ENCODE measurements around the gene ABCC3.

Gene ABCC3

DNA sequence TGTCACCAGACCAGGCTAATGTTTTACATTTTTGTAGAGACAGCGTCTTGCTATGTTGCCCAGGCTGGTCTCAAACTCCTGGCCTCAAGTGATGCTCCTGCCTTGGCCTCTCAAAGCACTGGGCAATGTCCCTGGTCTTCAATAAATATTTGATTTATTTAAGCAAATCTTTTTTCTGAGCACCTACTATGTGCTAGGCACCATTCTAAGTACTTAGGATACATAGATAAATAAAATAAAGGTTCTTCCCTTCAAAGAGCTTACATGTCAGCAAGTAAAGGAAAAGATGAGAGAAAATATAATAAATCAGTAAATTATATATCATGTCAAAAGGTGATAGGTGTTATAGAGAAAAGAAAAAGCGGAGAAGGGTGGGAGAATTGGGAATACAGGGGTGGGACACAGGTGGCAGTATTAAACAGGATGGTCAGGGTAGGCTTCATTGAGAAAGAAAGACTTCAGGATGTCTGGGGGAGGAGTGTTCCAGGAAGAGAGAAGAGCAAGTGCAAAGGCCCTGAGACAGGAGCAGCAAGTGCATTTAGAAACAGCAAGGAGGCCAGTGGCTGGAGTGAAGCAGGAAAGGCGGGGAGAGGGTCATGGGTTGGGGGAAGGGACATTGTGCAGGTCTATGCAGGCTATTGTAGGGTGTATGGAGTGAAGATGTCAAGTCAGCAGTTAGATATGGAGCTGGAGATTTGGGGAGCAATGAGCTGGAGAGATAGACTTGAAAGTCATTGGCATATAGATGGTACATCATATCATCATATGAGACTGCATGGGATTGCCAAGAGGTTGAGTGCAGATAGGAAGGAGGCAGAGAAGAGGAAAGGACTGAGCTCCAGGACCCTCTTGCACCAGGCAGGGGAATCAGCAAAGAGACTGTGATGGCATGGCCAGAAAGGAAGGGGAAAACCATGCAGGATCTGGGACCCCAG lies 11.3 kb downstream of the ABCC3 start:
- DNase-seq = no peak

DNA sequence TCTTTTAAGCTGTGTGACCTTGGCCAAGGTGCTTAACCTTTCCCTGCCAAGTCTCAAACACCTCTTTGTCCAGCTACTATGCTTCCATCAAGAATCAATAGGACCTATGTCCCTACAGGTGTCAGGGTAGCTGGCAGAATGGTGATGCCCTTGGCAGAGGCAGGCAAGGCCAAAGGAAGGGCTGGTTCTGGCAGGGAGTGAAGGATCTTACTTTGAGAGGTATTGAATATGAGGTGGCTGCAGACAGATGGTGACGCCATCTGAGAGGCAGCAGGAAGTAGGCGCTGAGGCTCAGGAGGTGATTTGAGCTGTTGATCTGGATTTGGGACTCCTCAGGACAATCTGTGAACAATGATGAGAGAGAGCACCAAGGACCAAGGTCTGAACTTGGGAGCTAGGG lies 12.5 kb downstream of the ABCC3 start:
- no peak for DNase-seq

DNA sequence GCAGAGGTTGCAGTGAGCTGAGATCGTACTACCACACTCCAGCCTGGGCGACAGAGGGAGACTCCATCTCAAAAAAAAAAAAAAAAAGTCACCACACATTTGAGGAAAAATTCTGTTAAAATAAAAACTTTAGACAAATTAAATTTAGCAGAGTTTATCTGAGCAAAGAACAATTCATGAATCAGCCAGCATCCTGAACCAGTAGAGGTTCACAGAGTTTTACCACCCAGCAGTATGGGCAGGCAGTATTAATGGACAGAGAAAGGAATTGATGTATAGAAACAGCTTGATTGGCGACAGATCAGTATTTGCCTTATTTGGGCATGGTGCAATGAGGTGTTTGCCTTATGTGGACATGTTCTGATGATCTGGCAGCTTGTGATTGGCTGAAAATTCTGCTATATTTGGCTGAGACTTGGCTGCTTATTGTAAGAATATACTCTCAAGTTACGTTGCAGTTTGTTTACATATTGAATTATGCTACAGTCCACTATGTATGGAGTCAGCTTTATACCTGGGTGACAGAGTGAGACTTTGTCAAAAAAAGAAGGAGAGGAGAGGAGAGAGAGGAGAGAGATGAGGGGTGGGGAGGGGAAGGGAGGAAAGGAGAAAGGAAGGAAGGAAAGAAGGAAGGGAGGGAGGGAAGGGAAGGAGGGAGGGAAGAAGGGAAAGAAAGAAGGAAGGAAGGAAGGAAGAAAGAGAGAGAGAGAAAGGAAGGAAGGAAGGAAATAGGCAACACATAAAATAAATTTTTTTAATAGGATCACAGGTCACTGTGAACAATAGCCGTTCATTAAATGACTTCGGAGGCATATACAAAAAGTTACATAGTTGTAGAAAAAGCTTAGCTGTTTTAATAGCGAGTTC lies 14.6 kb downstream of the ABCC3 start:
- no peak for DNase-seq

DNA sequence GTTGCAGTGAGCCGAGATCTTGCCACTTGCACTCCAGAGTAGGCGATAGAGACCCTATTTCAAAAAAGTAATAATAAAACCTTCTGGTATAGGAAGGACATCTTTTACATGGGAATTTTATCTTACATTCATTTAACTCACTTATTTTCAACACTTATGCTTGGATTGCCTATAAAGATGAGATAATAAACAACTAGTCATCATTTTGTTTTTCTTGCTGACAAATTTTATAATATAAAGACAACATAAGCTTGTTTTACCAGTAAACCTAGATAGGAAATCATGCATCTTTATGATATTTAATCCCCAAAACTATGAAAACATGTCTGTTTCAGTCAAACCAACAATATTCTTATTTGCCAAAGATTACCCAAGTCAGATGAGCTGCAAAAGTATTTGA lies 17.0 kb downstream of the ABCC3 start:
- DNase-seq = no peak

DNA sequence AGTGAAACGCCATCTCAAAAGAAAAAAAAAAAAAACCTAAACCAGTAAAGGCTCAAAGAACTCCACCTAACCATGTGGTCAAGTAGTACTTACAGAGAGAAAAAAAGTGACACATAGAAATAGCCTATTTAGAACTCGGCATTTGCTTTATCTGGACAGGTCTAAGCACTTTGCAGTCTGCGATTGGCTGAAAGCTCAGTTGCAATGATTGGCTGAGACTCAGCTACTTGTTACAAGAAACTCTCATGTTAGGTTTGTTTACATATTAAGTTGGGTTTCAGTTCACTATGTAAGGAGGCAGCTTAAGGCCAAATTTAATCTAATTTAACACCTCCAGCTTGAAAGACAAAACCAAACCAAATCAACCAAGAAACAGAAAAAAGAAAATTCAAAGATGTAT lies 19.1 kb downstream of the ABCC3 start:
- DNase-seq = no peak

DNA sequence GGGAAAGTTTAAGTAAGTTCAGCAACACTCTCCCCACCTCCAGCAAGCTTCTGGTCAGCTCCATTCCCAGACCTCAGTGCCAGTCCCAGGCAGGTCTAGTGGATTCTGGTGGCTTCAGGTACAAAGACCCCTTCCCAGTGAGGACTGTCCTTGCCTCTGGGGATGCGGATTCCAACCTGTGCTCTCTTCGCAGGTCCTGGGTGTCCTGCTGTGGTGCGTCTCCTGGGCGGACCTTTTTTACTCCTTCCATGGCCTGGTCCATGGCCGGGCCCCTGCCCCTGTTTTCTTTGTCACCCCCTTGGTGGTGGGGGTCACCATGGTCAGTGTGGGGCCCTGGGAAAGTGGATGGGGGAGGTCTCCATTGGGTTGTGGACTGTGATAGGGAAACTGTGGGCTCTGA lies 21.8 kb downstream of the ABCC3 start:
- no peak for DNase-seq

DNA sequence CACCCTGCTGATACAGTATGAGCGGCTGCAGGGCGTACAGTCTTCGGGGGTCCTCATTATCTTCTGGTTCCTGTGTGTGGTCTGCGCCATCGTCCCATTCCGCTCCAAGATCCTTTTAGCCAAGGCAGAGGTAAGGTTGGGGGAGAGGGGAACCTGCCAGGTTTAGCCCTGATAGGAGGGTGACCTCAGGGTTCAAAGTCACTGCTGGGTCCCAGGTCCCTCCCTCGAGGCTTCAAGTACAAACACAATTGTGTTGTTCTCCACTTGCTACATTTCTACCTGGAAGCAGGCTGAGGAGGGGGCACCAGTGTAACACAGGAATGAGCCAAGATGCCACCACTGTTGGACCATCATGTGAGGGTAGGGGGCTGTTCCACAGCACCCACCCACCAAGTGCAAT lies 22.4 kb downstream of the ABCC3 start:
- DNase-seq = no peak

DNA sequence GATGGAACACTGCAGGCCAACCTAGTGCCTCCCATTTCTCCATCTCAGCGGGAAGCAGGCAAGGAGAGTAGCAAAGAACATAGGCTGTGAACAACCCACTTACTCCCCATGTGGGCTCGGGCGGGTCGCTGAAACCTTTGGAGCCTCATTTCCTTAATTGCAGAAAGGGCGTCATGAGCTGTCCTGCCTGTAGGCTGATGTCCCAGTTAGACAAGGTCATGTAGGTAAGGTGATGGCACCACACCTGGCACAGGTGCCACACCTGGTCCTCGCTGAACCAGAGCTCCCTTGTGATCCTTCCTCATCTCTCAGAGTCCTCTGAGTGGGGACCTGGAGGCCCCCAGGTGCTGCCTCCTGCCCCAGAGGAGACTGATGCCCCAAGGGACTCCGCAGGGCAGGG lies 22.9 kb downstream of the ABCC3 start:
- DNase-seq = no peak

DNA sequence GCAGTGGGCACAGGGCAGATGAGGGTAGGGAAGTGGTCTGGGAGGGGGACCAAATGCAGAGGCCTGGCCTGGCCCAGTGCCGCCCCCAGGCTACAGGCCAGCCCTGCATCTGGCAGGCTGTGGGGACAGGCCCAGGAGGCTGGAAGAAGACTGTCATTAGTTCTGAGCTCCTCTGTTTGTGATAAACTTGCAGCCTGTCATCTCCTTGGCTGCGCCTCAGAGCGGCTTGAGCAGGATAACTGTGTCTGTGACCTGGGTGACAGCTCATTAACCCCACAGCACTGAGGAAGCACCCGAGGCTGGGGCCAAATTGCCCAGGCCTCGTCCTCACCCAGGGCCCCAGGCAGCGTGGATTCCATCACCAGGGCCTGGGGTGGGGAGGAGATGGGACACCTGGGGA lies 23.9 kb downstream of the ABCC3 start:
- no peak for DNase-seq

DNA sequence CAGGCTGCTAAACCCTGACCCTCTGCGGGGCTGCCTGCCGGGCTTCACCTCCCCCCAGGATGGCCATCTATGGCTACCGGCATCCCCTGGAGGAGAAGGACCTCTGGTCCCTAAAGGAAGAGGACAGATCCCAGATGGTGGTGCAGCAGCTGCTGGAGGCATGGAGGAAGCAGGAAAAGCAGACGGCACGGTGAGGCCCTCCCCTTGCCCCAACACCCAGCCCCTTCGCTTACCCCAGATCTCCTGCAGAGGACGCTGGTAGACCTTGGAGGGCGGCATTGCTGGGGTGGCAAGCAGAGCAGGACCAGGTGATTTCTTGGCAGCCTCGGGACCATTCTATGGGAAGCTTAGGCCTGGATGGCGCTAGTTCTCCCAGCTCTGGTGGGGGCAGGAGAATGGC lies 24.5 kb downstream of the ABCC3 start:
- no peak for DNase-seq

DNA sequence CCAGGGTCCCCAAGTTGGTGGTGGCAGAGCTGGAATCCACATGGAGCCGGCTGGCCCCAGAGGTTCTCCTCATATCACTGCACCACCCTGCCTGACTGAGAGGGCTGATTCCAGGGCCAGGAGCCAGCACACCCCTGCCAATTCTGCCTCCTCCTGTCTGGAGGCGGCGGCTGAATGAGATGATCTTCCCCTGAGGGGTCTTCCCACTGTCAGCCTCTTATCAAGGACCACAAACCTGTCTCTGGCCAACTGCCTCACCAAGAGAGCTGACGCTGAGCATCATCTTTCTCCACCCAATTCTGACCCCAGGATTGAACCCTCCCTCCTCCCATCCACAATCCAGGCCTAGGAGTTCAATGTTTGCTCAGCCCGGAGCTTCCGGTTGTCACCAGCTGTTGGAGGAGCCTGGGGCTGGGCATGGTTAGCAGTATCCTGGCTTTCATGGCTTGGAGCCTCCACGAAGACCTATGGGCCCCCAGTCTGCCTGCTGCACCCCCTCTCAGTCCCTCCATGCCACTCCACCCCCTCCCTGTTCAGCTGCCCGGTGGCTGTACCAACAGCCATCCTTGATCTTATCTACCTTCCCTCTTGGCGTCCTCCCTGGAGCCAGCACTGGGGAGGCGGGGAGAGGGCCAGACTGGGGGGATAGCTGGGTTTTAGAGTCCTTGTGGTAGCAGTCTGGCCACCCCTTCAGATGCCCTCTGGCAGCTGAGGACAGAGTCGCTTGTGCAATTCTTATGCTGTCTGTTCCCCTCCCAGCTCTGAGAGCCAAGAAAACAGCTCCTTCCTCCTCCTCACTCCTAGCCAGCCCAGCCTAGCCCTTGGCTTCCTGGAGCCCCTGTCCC lies 25.6 kb downstream of the ABCC3 start:
- DNase-seq = no peak

DNA sequence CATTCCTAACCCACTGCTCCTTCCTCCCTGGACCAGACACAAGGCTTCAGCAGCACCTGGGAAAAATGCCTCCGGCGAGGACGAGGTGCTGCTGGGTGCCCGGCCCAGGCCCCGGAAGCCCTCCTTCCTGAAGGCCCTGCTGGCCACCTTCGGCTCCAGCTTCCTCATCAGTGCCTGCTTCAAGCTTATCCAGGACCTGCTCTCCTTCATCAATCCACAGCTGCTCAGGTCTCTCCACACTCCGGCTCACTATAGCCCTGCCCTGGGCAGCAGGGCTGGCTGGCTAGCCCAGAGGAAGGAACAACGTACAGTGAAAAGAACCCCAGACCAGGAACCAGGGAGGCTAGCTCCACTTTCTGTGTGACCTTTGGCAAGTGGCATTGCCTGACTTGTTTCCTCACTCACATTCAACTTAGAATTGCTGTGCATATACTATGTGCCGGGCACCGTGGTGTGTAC lies 26.2 kb downstream of the ABCC3 start:
- no peak for DNase-seq

DNA sequence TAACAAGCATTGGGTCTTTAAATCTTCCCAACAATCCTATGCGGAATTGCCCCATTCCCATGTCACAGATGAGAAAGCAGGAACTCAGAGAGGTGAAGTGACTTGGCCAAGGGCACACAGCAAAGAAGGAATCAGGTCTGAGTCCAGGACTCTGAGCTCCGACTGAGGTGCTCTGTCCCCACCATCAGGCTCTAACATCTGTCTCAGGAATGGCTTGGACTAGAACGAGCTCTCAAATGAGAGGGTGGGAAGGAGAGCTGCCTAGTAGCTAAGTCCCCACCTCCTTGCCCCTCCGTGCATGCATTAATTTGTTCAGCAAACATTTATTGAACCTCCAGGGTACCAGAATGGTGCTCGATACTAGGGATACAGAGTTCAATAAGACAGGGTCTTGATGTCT lies 26.7 kb downstream of the ABCC3 start:
- no peak for DNase-seq

DNA sequence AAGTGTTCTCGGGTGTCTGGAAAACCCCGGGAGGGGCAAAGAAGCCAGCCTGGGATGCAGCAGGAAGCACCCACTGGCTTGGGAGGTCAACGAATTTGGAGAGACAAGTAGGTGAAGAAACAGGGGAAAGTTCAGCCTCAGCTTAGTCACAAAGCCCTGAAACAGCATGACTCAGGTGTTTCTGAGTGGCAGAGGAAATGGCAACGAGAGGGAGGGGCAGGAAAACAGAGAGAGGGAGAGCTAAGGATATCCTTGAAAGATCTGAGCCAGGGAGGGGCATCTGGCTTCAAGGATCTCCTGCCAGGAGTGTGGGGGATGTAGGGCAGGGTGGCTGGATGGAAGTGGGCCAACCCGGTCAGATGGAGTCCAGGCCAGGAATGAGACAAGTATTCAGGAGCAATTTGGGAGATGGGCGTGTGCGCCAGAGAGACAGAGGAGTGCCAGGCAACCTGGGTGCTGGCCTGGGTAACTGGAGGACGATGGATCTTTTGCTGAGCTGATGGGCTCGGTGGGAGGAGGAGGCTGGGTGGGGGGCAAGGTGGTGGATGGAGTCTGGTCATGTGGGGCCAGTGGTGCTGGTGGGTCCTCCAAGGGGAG lies 27.2 kb downstream of the ABCC3 start:
- DNase-seq = no peak

DNA sequence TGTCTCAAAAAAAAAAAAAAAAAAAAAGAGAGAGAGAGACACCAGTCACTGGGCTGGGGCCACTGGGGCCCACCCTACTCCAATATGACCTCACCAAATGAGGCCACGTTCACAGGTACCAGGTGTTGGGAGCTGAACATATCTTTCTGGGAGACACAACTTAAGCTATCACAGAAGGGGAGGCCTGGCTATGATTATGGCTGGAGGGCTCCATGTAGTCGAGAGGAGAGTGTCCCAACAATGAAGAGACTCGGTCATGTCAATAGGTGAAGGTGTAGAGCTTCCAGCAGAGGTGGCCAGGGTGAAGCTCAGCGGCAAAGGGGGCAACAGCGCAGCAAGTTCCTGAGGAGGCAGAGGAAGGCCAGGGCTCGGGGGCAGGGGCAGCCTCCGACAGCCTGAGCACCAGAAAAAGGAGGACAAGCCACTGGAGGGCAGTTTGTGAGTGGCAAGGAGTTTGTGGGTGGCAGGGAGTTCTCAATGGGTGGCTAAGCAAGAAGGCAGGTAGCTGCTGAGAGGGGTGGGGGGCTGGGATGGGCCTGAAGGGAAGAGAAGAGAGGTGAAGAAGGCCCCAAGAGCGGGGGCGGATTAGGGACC lies 28.0 kb downstream of the ABCC3 start:
- DNase-seq = no peak

DNA sequence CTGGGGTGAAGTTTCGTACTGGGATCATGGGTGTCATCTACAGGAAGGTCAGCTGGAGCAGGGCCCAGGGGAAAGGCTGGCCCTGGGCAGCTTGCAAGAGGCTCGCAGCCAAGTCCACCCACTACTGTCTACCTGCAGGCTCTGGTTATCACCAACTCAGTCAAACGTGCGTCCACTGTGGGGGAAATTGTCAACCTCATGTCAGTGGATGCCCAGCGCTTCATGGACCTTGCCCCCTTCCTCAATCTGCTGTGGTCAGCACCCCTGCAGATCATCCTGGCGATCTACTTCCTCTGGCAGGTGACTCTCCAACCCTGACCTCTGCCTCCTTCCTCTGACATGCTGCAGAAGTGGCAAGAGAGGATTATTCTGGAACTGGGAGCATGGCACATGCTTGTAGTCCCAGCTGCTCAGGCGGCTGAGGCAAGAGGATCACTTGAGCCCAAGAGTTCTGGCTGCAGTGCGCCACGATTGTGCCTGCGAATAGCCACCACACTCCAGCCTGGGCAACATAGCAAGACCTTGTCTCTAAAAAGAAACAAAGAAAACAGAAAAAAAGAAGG lies 29.2 kb downstream of the ABCC3 start:
- no peak for DNase-seq

DNA sequence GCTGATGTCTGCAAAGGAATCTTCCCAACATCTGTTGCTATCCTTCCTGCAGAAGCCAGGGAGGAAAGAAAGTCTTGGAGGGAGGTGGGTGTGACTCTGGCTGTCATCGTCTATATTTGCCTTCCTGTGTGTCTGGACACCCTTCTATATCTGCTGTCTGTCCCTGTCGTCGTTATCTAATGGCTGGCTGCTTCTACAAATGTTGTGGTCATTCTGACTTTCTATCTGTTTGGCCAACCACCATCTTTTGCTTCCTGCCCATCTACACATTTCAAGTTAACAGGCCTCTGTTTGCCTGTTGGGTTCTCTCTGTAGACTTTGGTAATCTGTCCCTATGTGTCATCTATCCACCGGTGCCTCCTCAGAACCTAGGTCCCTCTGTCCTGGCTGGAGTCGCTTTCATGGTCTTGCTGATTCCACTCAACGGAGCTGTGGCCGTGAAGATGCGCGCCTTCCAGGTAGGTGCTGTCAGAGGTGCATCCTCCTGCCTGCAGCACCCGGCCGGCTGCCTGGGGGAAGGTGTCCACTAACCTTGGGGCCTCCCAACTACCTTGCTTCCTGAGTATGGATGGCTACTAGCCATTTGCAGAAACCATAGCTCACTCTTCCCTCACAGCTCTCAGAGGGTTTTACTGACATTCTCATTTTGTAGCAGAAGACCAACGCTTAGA lies 30.2 kb downstream of the ABCC3 start:
- no peak for DNase-seq

DNA sequence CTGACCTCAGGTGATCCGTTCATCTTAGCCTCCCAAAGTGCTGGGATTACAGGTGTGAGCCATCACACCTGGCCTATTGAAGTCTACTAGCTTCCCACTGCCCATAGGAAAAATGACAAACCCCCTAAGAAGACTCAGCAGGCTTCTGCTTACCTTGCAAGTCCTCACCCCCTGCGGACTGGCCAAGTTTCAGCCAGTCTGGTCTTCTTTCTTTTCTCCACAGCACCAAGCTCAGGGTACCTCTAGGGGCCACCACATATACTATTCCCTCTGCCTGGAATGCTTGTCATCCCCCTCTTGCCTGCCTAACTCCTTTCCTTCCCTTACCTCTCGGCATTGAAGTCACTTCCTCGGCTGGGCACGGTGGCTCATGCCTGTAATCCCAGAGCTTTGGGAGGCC lies 31.2 kb downstream of the ABCC3 start:
- DNase-seq = no peak

DNA sequence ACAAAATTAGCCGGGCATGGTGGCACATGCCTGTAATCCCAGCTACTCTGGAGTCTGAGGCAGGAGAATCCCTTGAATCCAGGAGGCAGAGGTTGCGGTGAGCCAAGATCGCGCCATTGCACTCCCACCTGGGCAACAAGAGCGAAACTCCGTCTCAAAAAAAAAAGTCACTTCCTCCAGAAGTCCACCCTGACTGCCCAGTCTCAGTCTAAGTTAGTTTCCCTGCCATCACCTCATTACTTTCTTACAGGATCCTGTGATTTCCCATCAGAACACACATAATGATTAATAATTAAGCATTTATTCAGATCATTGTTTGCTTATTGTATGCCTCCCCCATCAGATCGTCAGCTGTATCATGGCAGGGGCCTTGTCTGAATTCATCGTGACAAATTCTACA lies 31.6 kb downstream of the ABCC3 start:
- no peak for DNase-seq

DNA sequence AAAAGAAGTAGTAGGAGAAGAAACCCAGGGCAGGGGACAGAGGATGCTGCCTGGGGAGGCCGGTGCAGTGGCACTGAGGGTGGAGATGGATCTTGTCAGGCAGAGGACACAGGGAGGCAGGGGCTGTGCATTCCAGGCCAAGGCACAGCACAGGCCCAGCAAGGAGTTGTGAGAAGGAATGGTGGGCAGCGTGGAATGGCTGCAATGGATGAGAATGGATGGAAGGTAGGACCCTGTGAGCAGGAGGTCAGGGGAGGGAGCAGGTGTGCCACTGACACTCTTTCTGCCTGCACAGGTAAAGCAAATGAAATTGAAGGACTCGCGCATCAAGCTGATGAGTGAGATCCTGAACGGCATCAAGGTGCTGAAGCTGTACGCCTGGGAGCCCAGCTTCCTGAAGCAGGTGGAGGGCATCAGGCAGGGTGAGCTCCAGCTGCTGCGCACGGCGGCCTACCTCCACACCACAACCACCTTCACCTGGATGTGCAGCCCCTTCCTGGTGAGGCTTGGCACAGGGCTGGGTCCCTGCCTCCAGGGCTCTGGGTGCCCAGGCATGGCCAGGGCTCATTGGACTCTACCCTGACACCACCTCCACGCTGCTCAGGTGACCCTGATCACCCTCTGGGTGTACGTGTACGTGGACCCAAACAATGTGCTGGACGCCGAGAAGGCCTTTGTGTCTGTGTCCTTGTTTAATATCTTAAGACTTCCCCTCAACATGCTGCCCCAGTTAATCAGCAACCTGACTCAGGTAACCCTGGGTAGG lies 32.8 kb downstream of the ABCC3 start:
- DNase-seq = no peak

All from NCI-H2107 (cell line).